Activated CD8-positive, alpha-beta memory T cell treated with anti-CD3 and anti-CD28 coated beads, Interleukin-2, amount 50 U/mL, for 1 hour (primary cell): Measurements from ENCODE around the gene ADGRV1.
"Not testable (repeated sequence)": the region's sequence is repeated elsewhere in the genome, so short reads cannot be mapped to it uniquely, and the experiment has no call there.

Experiments used
- DNase-seq: peaks from one replicate; pipeline ENCODE4 v3.0.0-alpha.2; 2020; ENCODE audit errors: extremely low read depth

ADGRV1 gene

DNA sequence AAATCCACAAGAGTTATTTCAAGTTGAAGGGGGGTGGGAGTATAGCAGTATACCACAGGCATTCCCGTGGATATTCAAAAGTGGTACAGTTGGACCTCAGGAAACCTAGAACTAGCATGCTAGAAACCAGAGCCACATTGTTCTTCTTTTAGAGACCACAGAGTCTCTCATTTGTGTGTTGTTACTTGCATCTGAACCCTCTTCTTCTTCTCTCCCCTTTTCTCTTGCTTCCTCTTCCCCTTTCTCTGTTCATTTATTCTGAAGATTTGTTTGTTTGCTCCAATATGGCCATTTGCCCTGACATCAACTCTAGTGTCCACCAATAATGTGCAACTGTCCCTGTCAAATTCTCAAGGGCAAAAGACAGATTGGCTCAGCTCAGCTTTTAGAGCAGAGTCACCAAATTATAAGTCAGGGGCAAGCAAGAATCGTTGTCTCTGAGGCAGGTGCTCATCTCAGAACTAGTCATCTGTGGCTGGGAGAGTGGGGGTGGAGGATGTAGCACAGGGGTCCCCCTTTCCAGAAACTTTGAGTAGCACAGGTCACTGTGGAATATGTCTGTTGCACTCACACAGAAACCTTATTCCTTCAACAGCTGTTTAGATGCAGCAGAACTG is 503.5 kb downstream of the ADGRV1 start:
- DNase-seq: no peak

DNA sequence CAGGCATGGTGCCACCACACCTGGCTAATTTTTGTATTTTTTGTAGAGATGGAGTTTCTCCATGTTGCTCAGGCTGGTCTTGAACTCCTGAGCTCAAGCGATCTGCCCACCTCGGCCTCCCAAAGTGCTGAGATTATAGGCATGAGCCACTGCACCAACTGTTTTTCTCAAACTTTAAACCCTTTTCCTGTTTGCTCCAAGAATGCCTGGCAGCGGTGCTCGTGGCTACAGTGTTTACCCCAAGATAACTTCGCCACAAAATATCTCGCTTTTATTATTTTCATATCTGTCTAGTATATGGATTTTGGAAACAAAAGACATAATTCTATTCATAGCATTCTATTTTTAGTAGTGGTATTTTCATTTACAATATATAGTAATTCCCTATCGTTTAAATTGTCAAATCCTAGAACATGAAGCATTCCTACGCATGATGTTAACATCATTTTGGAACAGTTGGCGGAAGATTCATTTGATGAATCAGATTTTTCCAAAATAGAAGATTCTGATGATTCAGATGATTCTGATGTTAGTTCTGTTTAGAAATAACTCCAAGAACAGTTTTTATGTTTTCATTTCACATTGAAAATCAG is 504.6 kb downstream of the ADGRV1 start:
- not testable (repeated sequence) for DNase-seq

DNA sequence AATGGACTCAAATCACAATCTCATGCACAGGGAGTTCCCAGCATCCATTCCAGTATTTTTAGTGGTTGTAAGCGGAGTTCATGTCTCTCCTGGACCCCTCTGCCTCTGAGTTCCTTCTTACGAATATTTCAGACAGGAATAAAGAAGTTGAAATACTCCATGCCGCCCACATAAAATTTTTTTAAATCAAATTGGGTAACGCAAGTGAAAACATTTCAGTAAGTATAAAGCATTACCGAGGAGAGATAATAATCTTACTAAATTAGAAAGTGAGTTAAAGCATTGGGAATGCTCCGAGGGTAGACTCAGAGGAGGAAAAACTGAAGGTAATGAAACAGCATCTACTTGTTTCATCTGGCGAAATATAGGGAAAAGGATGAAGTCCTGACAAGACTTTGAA is 506.9 kb downstream of the ADGRV1 start:
- no peak for DNase-seq

- no peak for DNase-seq
Measured at GRCh38 chr5:91069364-91069763, 510.8 kb downstream of the ADGRV1 start.

GRCh38 chr5:91070761-91071550 is 512.4 kb downstream of the ADGRV1 start:
- no peak for DNase-seq

- DNase-seq: no peak
Measured at GRCh38 chr5:91072881-91073280, 514.3 kb downstream of the ADGRV1 start.

GRCh38 chr5:91074615-91075014 is 516.0 kb downstream of the ADGRV1 start:
- DNase-seq: no peak

- no peak for DNase-seq
Measured at GRCh38 chr5:91076138-91076537, 517.5 kb downstream of the ADGRV1 start.

DNA sequence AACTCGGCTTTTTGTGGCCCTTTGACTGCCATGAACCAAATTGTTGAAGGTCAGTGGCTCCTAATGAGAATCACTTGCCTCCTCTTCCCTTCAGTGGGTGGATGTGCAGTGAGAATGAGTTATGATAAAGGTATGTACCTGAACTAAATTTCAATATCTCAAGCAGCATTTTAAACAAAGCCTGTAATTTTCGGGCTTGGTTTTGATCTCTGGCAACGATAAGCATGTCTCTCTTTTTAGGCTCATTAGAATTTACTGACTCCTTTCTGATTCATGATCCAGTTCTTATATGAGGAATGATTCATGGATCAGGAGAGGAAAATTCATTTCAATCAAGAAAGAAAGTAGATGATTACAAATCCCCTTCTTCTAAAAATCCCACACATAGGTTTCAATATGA is 519.0 kb downstream of the ADGRV1 start:
- DNase-seq: no peak

DNA sequence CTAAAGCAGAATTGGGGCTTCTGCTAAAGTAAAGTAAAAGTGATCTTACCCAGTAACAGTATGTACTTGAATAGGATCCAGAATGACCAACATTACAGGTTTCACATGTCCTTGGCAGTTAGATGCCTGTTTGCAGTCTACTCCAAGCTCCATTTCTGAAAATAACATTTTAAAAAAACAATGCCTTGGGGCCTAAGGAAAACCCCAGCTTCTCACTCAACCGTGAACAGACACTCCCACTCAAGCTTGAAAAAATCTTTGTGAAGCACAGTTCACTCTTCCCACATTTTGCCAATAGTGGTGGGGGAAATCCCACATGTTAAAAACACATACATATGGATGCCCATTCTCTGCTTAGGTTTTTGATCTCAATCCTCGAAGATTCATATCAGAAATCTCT is 520.4 kb downstream of the ADGRV1 start:
- DNase-seq: no peak

- no peak for DNase-seq
Measured at GRCh38 chr5:91089758-91090157, 531.2 kb downstream of the ADGRV1 start.

DNA sequence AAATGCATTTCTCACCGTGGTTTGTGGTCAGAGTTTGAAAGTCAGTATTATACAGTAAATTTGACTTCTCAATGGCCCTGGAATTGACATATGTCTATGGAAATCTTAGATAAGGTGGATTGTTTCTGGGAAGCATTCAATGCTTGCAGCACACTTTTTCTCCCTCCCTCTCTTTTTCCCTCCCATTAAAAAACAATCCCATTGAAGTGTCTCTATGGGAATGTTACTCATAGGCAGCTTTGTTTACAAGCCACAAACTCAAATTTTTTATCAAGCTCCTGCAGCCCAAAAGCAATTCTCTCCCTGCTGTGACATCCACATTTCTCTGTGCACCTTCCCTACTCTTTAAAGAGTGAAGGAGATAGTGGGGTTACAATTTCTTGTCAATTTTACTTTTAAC is 532.4 kb downstream of the ADGRV1 start:
- no peak for DNase-seq

GRCh38 chr5:91091471-91092234 is 533.1 kb downstream of the ADGRV1 start:
- no peak for DNase-seq

DNA sequence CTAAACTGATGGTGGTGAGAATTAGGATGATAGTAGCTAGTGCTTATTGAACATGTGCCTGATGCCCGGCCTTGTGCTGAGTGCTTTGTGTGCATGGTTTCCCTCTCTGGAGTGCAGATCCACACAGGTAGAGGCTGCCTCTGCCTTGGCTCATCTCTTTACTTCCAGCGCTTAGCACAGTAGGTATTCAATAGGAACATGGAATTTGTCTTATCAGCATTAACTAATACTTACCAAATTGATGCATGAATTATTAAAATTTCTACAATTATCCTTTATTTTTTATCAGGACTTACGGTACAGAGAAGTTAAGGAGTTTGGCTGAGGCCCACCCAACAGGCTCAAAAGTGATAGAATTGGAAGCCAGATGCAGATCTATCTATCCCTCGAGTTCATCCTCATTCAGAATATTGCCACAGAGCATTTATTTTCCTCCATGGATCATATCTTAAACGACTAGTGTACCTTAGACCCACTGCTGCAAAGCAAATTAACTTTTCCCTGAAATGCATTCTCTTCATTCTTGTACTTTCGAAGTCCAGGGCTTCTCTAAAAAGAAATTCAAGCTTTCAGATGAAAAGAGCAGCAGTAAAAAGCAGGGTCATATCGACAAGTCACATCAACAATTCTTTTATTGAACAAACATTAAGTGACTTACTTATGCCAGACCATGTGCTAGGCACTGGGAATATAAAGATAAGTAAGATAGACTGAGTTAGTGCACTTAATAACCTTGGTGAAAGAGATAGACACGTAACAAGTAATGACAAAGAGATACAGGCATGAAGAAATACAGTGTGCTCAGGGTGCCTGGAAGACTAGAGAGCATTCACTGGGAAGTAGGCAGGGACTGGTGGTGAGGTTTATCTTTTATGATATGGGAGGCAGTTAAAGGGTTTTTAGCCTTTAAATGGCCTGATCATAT is 534.5 kb downstream of the ADGRV1 start:
- no peak for DNase-seq

GRCh38 chr5:91095313-91095712 is 536.7 kb downstream of the ADGRV1 start:
- DNase-seq: no peak

DNA sequence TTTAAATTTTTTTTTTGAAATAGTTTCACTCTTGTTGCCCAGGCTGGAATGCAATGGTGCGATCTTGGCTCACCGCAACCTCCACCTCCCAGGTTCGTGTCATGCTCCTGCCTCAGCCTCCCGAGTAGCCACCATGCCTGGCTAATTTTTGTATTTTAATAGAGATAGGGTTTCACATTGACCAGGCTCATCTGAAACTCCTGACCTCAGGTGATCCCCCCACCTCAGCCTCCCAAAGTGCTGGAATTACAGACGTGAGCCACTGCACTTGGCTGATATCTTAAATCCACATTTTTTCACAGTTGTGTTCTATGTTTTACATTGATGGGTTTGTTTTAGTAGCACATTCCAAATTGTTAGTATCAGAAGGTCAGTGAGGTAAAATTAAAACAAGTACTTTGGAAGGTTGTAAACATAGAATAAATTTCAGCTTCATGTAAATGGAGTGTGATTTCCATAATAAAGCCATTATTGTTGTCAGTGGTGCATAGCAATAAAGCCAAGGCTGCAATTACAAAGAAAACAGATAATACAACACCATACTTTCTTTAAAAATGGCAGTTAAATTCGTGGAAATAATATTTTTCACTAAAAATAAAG is 537.3 kb downstream of the ADGRV1 start:
- DNase-seq: no peak

GRCh38 chr5:91098541-91098940 is 539.9 kb downstream of the ADGRV1 start:
- DNase-seq: no peak

GRCh38 chr5:91101600-91102379 is 543.2 kb downstream of the ADGRV1 start:
- DNase-seq: no peak

- no peak for DNase-seq
Measured at GRCh38 chr5:91103353-91104061, 544.9 kb downstream of the ADGRV1 start.
